Endothelial cell of umbilical vein (primary cell): ENCODE results near the gene ADAMTS12. TPM values are rescaled to one million over a fixed set of nuclear protein-coding genes. Genes with fewer than 3 reads are reported as not detected.

ENCODE experiments used
- BruUV-seq: library from RNA; stranded (reverse); fragments of 400-500 nt; replicated peaks from 2 replicates; lab custom pipeline; 2021; lab: Mats Ljungman, UMichigan
- CTCF ChIA-PET: fragments of 300-600, 350-600 bp; sonication (Branson Sonifier 250); formaldehyde crosslinking; loops from one replicate; lab custom pipeline; 2021; ENCODE audit warnings: antibody characterized with exemption, inconsistent platforms; lab: Charles Lee
- POLR2A ChIA-PET: fragments of 300-600, 350-600 bp; sonication (Branson Sonifier 250); formaldehyde crosslinking; loops from one replicate; lab custom pipeline; 2021; ENCODE audit warnings: antibody characterized with exemption, inconsistent platforms; lab: Charles Lee
- DNase-seq: peaks from one replicate; pipeline ENCODE4 v3.0.0-alpha.2; 2011; ENCODE audit warnings: low read depth, low spot score
- FAIRE-seq: peaks from 2 replicates; lab custom pipeline; 2011; peaks lifted over from hg19 to GRCh38; lab: Jason Lieb, UNC
- H2AFZ ChIP-seq: 2 replicates; pipeline ENCODE4 v1.6.0; 2012; ENCODE audit warnings: low read depth, low read length, control low read depth, inconsistent platforms
- H3K27ac ChIP-seq: 2 replicates; pipeline ENCODE4 v1.5.1; 2011; ENCODE audit warnings: low read depth, mild to moderate bottlenecking, control low read depth, low read length, moderate library complexity; ENCODE audit not compliant: insufficient read depth
- H3K27me3 ChIP-seq, 2 experiments: 2 replicates each; pipeline versions ENCODE4 v1.6.0 to v1.6.1; 2011; ENCODE audit warnings: low read length in 2 of 2, mixed read lengths in 1 of 2; ENCODE audit not compliant: control insufficient read depth in 2 of 2, insufficient read depth in 2 of 2
- H3K36me3 ChIP-seq, 2 experiments: 2 replicates in 1 of 2; 3 replicates in 1 of 2; pipeline ENCODE4 v1.5.1; 2011; ENCODE audit warnings: low read length in 2 of 2, mild to moderate bottlenecking in 1 of 2, moderate library complexity in 1 of 2; ENCODE audit not compliant: control insufficient read depth in 2 of 2, insufficient read depth in 2 of 2; ENCODE audit errors: extremely low read depth in 1 of 2
- H3K4me1 ChIP-seq: 3 replicates; pipeline ENCODE4 v1.5.1; 2011; ENCODE audit warnings: mild to moderate bottlenecking, low read length; ENCODE audit not compliant: control insufficient read depth, insufficient read depth; ENCODE audit errors: extremely low read depth
- H3K4me2 ChIP-seq: 2 replicates; pipeline ENCODE4 v1.6.1; 2011; ENCODE audit warnings: low read length, control low read depth, mixed read lengths; ENCODE audit not compliant: insufficient read depth
- H3K4me3 ChIP-seq, 3 experiments: fragments of 200-600 bp in 1 of 3; sonication (generic), shearing (Covaris generic) in 1 of 3; replicated peaks in 1 of 3; 2 replicates each; pipeline ENCODE4 v1.5.1; 2011 to 2016; ENCODE audit warnings: control low read depth in 3 of 3, low read length in 3 of 3, mild to moderate bottlenecking in 2 of 3, inconsistent platforms in 1 of 3, low read depth in 1 of 3, moderate library complexity in 1 of 3; ENCODE audit not compliant: insufficient read depth in 1 of 3
- H3K79me2 ChIP-seq: 2 replicates; pipeline ENCODE4 v1.6.0; 2012; ENCODE audit warnings: low read length, inconsistent platforms; ENCODE audit not compliant: control insufficient read depth, insufficient read depth
- H3K9ac ChIP-seq: replicated peaks from 2 replicates; pipeline ENCODE3; 2011; ENCODE audit warnings: low read length, control low read depth; ENCODE audit not compliant: insufficient read depth; ENCODE audit errors: extremely low read depth
- H3K9me1 ChIP-seq: replicated peaks from 3 replicates; pipeline ENCODE4 v1.6.0; 2011; ENCODE audit warnings: mild to moderate bottlenecking, low read length; ENCODE audit not compliant: control insufficient read depth, insufficient read depth; ENCODE audit errors: extremely low read depth
- H3K9me3 ChIP-seq: replicated peaks from 2 replicates; pipeline ENCODE4 v1.5.1; 2012; ENCODE audit warnings: low read length, inconsistent platforms; ENCODE audit not compliant: control insufficient read depth, insufficient read depth
- H4K20me1 ChIP-seq: replicated peaks from 2 replicates; pipeline ENCODE3; 2011; ENCODE audit warnings: mild to moderate bottlenecking, low read length; ENCODE audit not compliant: control insufficient read depth, insufficient read depth; ENCODE audit errors: extremely low read depth
- CTCF ChIP-seq, 2 donors: IDR thresholded peaks; 1 replicate in 1 of 2; 2 replicates in 1 of 2; pipeline ENCODE4 v1.5.1; 2011; ENCODE audit warnings: low read length in 2 of 2, mild to moderate bottlenecking in 2 of 2, moderate library complexity in 2 of 2, control low read depth in 1 of 2, inconsistent platforms in 1 of 2, low read depth in 1 of 2; ENCODE audit not compliant: insufficient read depth in 1 of 2; ENCODE audit errors: extremely low read depth in 1 of 2
- EZH2 ChIP-seq: IDR thresholded peaks from 2 replicates; pipeline ENCODE4 v1.6.1; 2012; ENCODE audit warnings: borderline replicate concordance, low read depth, mild to moderate bottlenecking, moderate library complexity, low read length, inconsistent platforms; ENCODE audit not compliant: severe bottlenecking
- FOS ChIP-seq: IDR thresholded peaks from 2 replicates; pipeline ENCODE4 v1.6.1; 2011; ENCODE audit warnings: mild to moderate bottlenecking, low read length, moderate library complexity, borderline replicate concordance; ENCODE audit not compliant: insufficient read depth
- GATA2 ChIP-seq: IDR thresholded peaks from 2 replicates; pipeline ENCODE4 v1.7.0; 2011; ENCODE audit warnings: low read depth, mild to moderate bottlenecking, moderate library complexity, mixed read lengths, low read length; ENCODE audit not compliant: insufficient read length, insufficient read depth
- JUN ChIP-seq: IDR thresholded peaks from 2 replicates; pipeline ENCODE4 v1.6.1; 2011; ENCODE audit warnings: borderline replicate concordance, low read depth; ENCODE audit not compliant: insufficient read length, insufficient read depth
- MAX ChIP-seq: IDR thresholded peaks from 2 replicates; pipeline ENCODE4 v1.6.1; 2011; ENCODE audit not compliant: insufficient read depth, insufficient read length
- MYC ChIP-seq: IDR thresholded peaks from one replicate; pipeline ENCODE4 v1.6.1; 2011; ENCODE audit warnings: mild to moderate bottlenecking, low read depth, low read length
- POLR2A ChIP-seq: IDR thresholded peaks from 2 replicates; pipeline ENCODE4 v1.6.1; 2012; ENCODE audit warnings: low read depth, mild to moderate bottlenecking, control low read depth, low read length
- POLR2AphosphoS5 ChIP-seq: IDR thresholded peaks from 2 replicates; pipeline ENCODE4 v1.6.1; 2012; ENCODE audit warnings: low read depth, mild to moderate bottlenecking, control low read depth, low read length, moderate library complexity; ENCODE audit not compliant: insufficient read depth
- dilution Hi-C: fragments of 300-500 bp; cut with MboI; formaldehyde crosslinking; loops from one replicate; pipeline ENCODE4 v1.15.0; 2019; ENCODE audit warnings: low sequenced_read_pairs; ENCODE audit not compliant: extremely low pct_ligation_motif_present
- intact Hi-C: fragments of 100-400 bp; cut with micrococcal nuclease; formaldehyde crosslinking; loops from one replicate; pipeline ENCODE4 v1.10.0; 2022
- polyA plus RNA-seq, 4 experiments: library from polyadenylated mRNA; depleted of rRNA in 3 of 4; stranded (reverse) in 3 of 4; unstranded in 1 of 4; fragments of >200 nt; gene quantifications; 2 replicates each; pipeline versions ENCODE4 v1.2.1 to v1.2.3, GENCODE V29; 2011 to 2012; ENCODE audit warnings: missing spikeins in 1 of 4
- total RNA-seq: library from RNA; stranded (reverse); gene quantifications from 2 replicates; pipeline ENCODE4 v1.2.3, GENCODE V29; 2021

Gene ADAMTS12
- total and polyA plus RNA-seq, 2 donors (not counting 3 experiments of a cell fraction or from before 2014, with no cell fraction given): 0.88 TPM; not detected in 1

GRCh38 chr5:33937707-33938506 lies 46.1 kb upstream of the ADAMTS12 start:
- no peaks in the 10 kb centered on the region for H3K79me2 ChIP-seq
- intact Hi-C loops: no loop called here
- dilution Hi-C loops: no loop called here
- H3K9ac ChIP-seq: no peak overlapping the region
- H3K4me1 ChIP-seq: peaks cover 14% of the 10 kb centered on the region
- no TSS peak for BruUV-seq
- no peak overlapping the region for H3K4me2 ChIP-seq
- H3K27ac ChIP-seq: no peak overlapping the region
- no peak for FAIRE-seq
- H2AFZ ChIP-seq: no peak overlapping the region
- no peak overlapping the region for H3K4me3 ChIP-seq
- TF ChIP-seq MYC (no peak), MAX (no peak), POLR2AphosphoS5 (no peak), FOS (no peak), JUN (no peak), EZH2 (no peak), POLR2A (no peak), GATA2 (no peak), CTCF (IDR thresholded peaks at IDR 0.05; ENCODE audit: extremely low read depth in 1 of 2, insufficient read depth in 1 of 2, low read depth in 1 of 2, low read length in 2 of 2) (no peak)
- ChIA-PET POLR2A (no interaction called here), CTCF (no interaction called here)
- H3K36me3 ChIP-seq: no peaks in the 10 kb centered on the region
- H3K27me3 ChIP-seq: peaks cover 42 to 49% of the 10 kb centered on the region in 2 experiments
- no peaks in the 10 kb centered on the region for H3K9me1 ChIP-seq
- H3K9me3 ChIP-seq: no peaks in the 10 kb centered on the region
- no peak for DNase-seq
- H4K20me1 ChIP-seq: no peaks in the 10 kb centered on the region
